Measurements from ENCODE around the gene TBC1D1. TPM values are rescaled to one million over a fixed set of nuclear protein-coding genes. Genes with fewer than 3 reads are reported as not detected.

The TBC1D1 gene
- total and polyA plus RNA-seq, 2 experiments from 2014 or later, result 53.9 to 151 TPM

- no peak overlapping the region for H3K27ac Mint-ChIP-seq
- H3K4me1 ChIP-seq (ENCODE audit: insufficient read depth), result peaks cover 29% of the 10 kb centered on the region
Observed at GRCh38 chr4:38124961-38125360, 234.1 kb downstream of the TBC1D1 start.

More at GRCh38 chr4:38124961-38125360, 234.1 kb downstream of the TBC1D1 start:
- Histone ChIP-seq H3K27me3 (ENCODE audit: insufficient read depth) (peaks cover 37% of the 10 kb centered on the region), H3K27ac (ENCODE audit: low read depth) (no peak overlapping the region), H3K36me3 (ENCODE audit: insufficient read depth) (peaks cover 3% of the 10 kb centered on the region; the same call in 1 of the 2 replicates), H2AFZ (no peak overlapping the region), H4K20me1 (replicated peaks; ENCODE audit: insufficient read depth) (peaks cover 15% of the 10 kb centered on the region), H3F3A (replicated peaks; ENCODE audit: low read depth) (no peaks in the 10 kb centered on the region), H3K4me3 (no peak overlapping the region), H3K79me2 (replicated peaks; ENCODE audit: insufficient read depth) (no peaks in the 10 kb centered on the region), H3K9me2 (ENCODE audit: insufficient read depth) (no peaks in the 10 kb centered on the region), H3K4me2 (no peak overlapping the region)
- Mint-ChIP-seq H3K9me3 (no peaks in the 10 kb centered on the region; the same call in 2 of the 3 replicates), H3K27me3 (ENCODE audit: insufficient read depth, low read depth, poor library complexity) (peaks cover 29% of the 10 kb centered on the region), H3K4me1 (peaks cover 48% of the 10 kb centered on the region), H3K4me3 (no peak overlapping the region), H3K36me3 (ENCODE audit: low read depth) (peaks cover 17% of the 10 kb centered on the region)
- TF ChIP-seq, protein P1, sequence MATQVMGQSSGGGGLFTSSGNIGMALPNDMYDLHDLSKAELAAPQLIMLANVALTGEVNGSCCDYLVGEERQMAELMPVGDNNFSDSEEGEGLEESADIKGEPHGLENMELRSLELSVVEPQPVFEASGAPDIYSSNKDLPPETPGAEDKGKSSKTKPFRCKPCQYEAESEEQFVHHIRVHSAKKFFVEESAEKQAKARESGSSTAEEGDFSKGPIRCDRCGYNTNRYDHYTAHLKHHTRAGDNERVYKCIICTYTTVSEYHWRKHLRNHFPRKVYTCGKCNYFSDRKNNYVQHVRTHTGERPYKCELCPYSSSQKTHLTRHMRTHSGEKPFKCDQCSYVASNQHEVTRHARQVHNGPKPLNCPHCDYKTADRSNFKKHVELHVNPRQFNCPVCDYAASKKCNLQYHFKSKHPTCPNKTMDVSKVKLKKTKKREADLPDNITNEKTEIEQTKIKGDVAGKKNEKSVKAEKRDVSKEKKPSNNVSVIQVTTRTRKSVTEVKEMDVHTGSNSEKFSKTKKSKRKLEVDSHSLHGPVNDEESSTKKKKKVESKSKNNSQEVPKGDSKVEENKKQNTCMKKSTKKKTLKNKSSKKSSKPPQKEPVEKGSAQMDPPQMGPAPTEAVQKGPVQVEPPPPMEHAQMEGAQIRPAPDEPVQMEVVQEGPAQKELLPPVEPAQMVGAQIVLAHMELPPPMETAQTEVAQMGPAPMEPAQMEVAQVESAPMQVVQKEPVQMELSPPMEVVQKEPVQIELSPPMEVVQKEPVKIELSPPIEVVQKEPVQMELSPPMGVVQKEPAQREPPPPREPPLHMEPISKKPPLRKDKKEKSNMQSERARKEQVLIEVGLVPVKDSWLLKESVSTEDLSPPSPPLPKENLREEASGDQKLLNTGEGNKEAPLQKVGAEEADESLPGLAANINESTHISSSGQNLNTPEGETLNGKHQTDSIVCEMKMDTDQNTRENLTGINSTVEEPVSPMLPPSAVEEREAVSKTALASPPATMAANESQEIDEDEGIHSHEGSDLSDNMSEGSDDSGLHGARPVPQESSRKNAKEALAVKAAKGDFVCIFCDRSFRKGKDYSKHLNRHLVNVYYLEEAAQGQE (IDR thresholded peaks at IDR 0.05; ENCODE audit: unreplicated experiment), result no peak
- TF ChIP-seq JUNB (IDR thresholded peaks at IDR 0.05; ENCODE audit: unreplicated experiment) (no peak), EZH2 (IDR thresholded peaks at IDR 0.05; ENCODE audit: low read depth, unreplicated experiment) (no peak), POLR2AphosphoS5 (IDR thresholded peaks at IDR 0.05; ENCODE audit: low read depth) (no peak), ZNF331 (CRISPR knock-in tag; IDR thresholded peaks at IDR 0.05; ENCODE audit: low read depth) (no peak), EZH2phosphoT487 (IDR thresholded peaks at IDR 0.05; ENCODE audit: unreplicated experiment) (no peak), CREB1 (CRISPR knock-in tag; IDR thresholded peaks at IDR 0.05; ENCODE audit: low read depth) (no peak), NANOG (IDR thresholded peaks at IDR 0.05; ENCODE audit: borderline replicate concordance) (no peak), ZNF462 (CRISPR knock-in tag; IDR thresholded peaks at IDR 0.05) (no peak)
- TF ChIP-seq, protein P2, sequence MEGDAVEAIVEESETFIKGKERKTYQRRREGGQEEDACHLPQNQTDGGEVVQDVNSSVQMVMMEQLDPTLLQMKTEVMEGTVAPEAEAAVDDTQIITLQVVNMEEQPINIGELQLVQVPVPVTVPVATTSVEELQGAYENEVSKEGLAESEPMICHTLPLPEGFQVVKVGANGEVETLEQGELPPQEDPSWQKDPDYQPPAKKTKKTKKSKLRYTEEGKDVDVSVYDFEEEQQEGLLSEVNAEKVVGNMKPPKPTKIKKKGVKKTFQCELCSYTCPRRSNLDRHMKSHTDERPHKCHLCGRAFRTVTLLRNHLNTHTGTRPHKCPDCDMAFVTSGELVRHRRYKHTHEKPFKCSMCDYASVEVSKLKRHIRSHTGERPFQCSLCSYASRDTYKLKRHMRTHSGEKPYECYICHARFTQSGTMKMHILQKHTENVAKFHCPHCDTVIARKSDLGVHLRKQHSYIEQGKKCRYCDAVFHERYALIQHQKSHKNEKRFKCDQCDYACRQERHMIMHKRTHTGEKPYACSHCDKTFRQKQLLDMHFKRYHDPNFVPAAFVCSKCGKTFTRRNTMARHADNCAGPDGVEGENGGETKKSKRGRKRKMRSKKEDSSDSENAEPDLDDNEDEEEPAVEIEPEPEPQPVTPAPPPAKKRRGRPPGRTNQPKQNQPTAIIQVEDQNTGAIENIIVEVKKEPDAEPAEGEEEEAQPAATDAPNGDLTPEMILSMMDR (conservative IDR thresholded peaks at IDR 0.05; ENCODE audit: low read depth in 2 of 2), result no peak
- DNase-seq (ENCODE audit: low spot score), result no peak
- no peak for ATAC-seq

Measured in GM23338 (cell line).